A549 (cell line): ENCODE measurements around the gene MEF2C. TPM values are rescaled to one million over a fixed set of nuclear protein-coding genes. Genes with fewer than 3 reads are reported as not detected.

ENCODE experiments used
- ATAC-seq, 2 experiments: fragments of 200-7000 bp in 1 of 2; fragments of >200 bp in 1 of 2; cut with Nextera tagmentation in 1 of 2; cut with Tn5 transposase in 1 of 2; 3 replicates each; pipeline versions ENCODE4 v1.8.0 to v1.9.1; 2018 to 2020; ENCODE audit warnings: mild to moderate bottlenecking in 1 of 2, moderate library complexity in 1 of 2
- CTCF ChIA-PET: fragments of 300-600 bp; sonication (Branson Sonifier 250); formaldehyde crosslinking; extraction: SDS; loops from one replicate; lab custom pipeline; 2021; ENCODE audit warnings: antibody characterized with exemption, inconsistent platforms; lab: Yijun Ruan, JAX
- POLR2A ChIA-PET: fragments of 350-600 bp; formaldehyde crosslinking; extraction: SDS; loops from one replicate; lab custom pipeline; 2021; ENCODE audit warnings: antibody characterized with exemption, inconsistent platforms; lab: Yijun Ruan, JAX
- DNase-seq, 2 experiments: peaks; one replicate each; pipeline versions ENCODE4 v3.0.0 to v3.0.0-alpha.2; 2011 to 2016; ENCODE audit warnings: low read depth in 1 of 2, low spot score in 1 of 2
- FAIRE-seq: peaks from 2 replicates; lab custom pipeline; 2011; peaks lifted over from hg19 to GRCh38; lab: Jason Lieb, UNC
- H3K27ac ChIP-seq, 2 experiments: fragments of >200 bp; sonication (Bioruptor Twin); formaldehyde crosslinking; 3 replicates each; pipeline ENCODE4 v1.5.1; 2016 to 2017
- H3K4me1 ChIP-seq: fragments of >200 bp; sonication (Bioruptor Twin); formaldehyde crosslinking; 3 replicates; pipeline ENCODE4 v1.6.1; 2016
- H3K4me2 ChIP-seq: fragments of >200 bp; sonication (Bioruptor Twin); formaldehyde crosslinking; 3 replicates; pipeline ENCODE4 v1.6.1; 2016
- H3K4me3 ChIP-seq: fragments of >200 bp; sonication (Bioruptor Twin); formaldehyde crosslinking; 3 replicates; pipeline ENCODE4 v1.5.1; 2016
- H3K9me3 ChIP-seq: fragments of >200 bp; sonication (Bioruptor Twin); formaldehyde crosslinking; 3 replicates; pipeline ENCODE4 v1.6.1; 2016
- ATOH8 ChIP-seq: fragments of 250-450 bp; sonication (Bioruptor Pico); IDR thresholded peaks from 2 replicates; pipeline ENCODE4 v1.5.0; 2020; ENCODE audit warnings: low read depth, mild to moderate bottlenecking, moderate library complexity
- BHLHE40 ChIP-seq: IDR thresholded peaks from 2 replicates; pipeline ENCODE4 v1.6.1; 2012; ENCODE audit warnings: low read depth, low read length, inconsistent platforms
- CBX8 ChIP-seq: fragments of 200-600 bp; sonication (generic); IDR thresholded peaks from 2 replicates; pipeline ENCODE4 v1.6.1; 2016
- CEBPB ChIP-seq, 2 experiments: fragments of >200 bp in 1 of 2; sonication (Bioruptor Twin) in 1 of 2; formaldehyde crosslinking in 1 of 2; IDR thresholded peaks; 2 replicates each; pipeline ENCODE4 v1.6.1; 2012 to 2016
- CTCF ChIP-seq: fragments of >200 bp; sonication (Bioruptor Twin); formaldehyde crosslinking; IDR thresholded peaks from 3 replicates; pipeline ENCODE4 v1.5.1; 2016
- EP300 ChIP-seq, 2 experiments: fragments of >200 bp; sonication (Bioruptor Twin); formaldehyde crosslinking; IDR thresholded peaks; 2 replicates in 1 of 2; 3 replicates in 1 of 2; pipeline ENCODE4 v1.6.1; 2016 to 2017
- ESRRA ChIP-seq: fragments of 150-350 bp; IDR thresholded peaks from 2 replicates; pipeline ENCODE4 v1.6.1; 2014; ENCODE audit warnings: mild to moderate bottlenecking, low read length, borderline replicate concordance
- FOSB ChIP-seq: fragments of 250-450 bp; sonication (Bioruptor Pico); IDR thresholded peaks from 2 replicates; pipeline ENCODE4 v1.5.0; 2020; ENCODE audit warnings: mild to moderate bottlenecking, moderate library complexity
- FOSL2 ChIP-seq, 2 experiments: fragments of 450-650 bp in 1 of 2; fragments of >200 bp in 1 of 2; sonication (Bioruptor Twin) in 1 of 2; formaldehyde crosslinking; IDR thresholded peaks; 2 replicates each; pipeline versions ENCODE4 v1.5.0 to v1.6.1; 2016 to 2020; ENCODE audit warnings: mild to moderate bottlenecking in 1 of 2, moderate library complexity in 1 of 2
- HDAC2 ChIP-seq: fragments of 200-600 bp; sonication (generic); IDR thresholded peaks from 2 replicates; pipeline ENCODE4 v1.6.1; 2016
- HMGXB4 ChIP-seq: fragments of 250-450 bp; sonication (Bioruptor Pico); IDR thresholded peaks from 2 replicates; pipeline ENCODE4 v1.5.0; 2021; ENCODE audit warnings: mild to moderate bottlenecking, moderate library complexity, borderline replicate concordance
- HOXB5 ChIP-seq: fragments of 250-450 bp; sonication (Bioruptor Pico); IDR thresholded peaks from 2 replicates; pipeline ENCODE4 v1.5.0; 2020; ENCODE audit warnings: mild to moderate bottlenecking, moderate library complexity
- JUNB ChIP-seq: fragments of >200 bp; sonication (Bioruptor Twin); formaldehyde crosslinking; IDR thresholded peaks from 2 replicates; pipeline ENCODE4 v1.6.1; 2016
- KDM5A ChIP-seq: fragments of 200-600 bp; sonication (generic); IDR thresholded peaks from 2 replicates; pipeline ENCODE4 v1.6.1; 2016; ENCODE audit warnings: antibody characterized with exemption, mild to moderate bottlenecking
- MAFK ChIP-seq: fragments of 450-650 bp; IDR thresholded peaks from 2 replicates; pipeline ENCODE4 v1.6.1; 2014; ENCODE audit not compliant: partially characterized antibody
- MAX ChIP-seq: IDR thresholded peaks from 2 replicates; pipeline ENCODE4 v1.6.1; 2012
- PBX3 ChIP-seq: IDR thresholded peaks from 2 replicates; pipeline ENCODE4 v1.6.1; 2012
- POLR2A ChIP-seq: IDR thresholded peaks from 2 replicates; pipeline ENCODE4 v1.6.1; 2012; ENCODE audit warnings: mild to moderate bottlenecking, low read length
- RARB ChIP-seq: fragments of 250-450 bp; sonication (Bioruptor Pico); IDR thresholded peaks from 2 replicates; pipeline ENCODE4 v1.8.0; 2021; ENCODE audit warnings: mild to moderate bottlenecking, moderate library complexity
- RCOR1 ChIP-seq: fragments of 150-350 bp; IDR thresholded peaks from 2 replicates; pipeline ENCODE4 v1.6.1; 2014; ENCODE audit warnings: antibody characterized with exemption, low read length, low read depth
- ZC3H11A ChIP-seq: fragments of 450-650 bp; IDR thresholded peaks from 2 replicates; pipeline ENCODE4 v1.6.1; 2014; ENCODE audit warnings: antibody characterized with exemption, mild to moderate bottlenecking
- ZNF302 ChIP-seq: fragments of 250-450 bp; sonication (Bioruptor Pico); IDR thresholded peaks from 2 replicates; pipeline ENCODE4 v1.9.0; 2021; ENCODE audit warnings: inconsistent platforms, mild to moderate bottlenecking, moderate library complexity
- WGBS: methylation state at CpG from one replicate; pipeline ENCODE4 v1.1.6; 2017; ENCODE audit errors: missing lambda C conversion rate; 5-methylcytosine and 5-hydroxymethylcytosine counted together
- polyA plus RNA-seq, 4 experiments: library from polyadenylated mRNA; depleted of rRNA in 3 of 4; stranded (reverse); fragments of >200 nt; fragmentation: RNase III in 1 of 4; extraction: RNeasy Plus Mini Kit Qiagen cat#74134 plus additional on column Dnase treatment in 1 of 4; gene quantifications; 2 replicates in 3 of 4; 3 replicates in 1 of 4; pipeline ENCODE4 v1.2.3, GENCODE V29; 2011 to 2017

MEF2C gene
- polyA plus RNA-seq, 2 of the 4 experiments (the other 2 are of a cell fraction): 0.03 to 0.06 TPM

- Histone ChIP-seq H3K4me3 (no peak overlapping the region), H3K27ac (no peak overlapping the region), H3K4me2 (no peak overlapping the region), H3K9me3 (no peaks in the 10 kb centered on the region), H3K4me1 (no peaks in the 10 kb centered on the region)
- WGBS: 48% methylated on average over 1 of the region's 1 CpG
- ChIA-PET CTCF (no interaction called here), POLR2A (no interaction called here)
- ATAC-seq: no peak
- no peak for DNase-seq
- no peak for FAIRE-seq
- no peak for TF ChIP-seq ZC3H11A
- TF ChIP-seq MAFK: no peak
- TF ChIP-seq EP300 (IDR thresholded peaks at IDR 0.05): no peak
- no peak for TF ChIP-seq PBX3
- TF ChIP-seq HMGXB4 (CRISPR knock-in tag): no peak
- TF ChIP-seq ATOH8: no peak
- TF ChIP-seq RARB (CRISPR knock-in tag): no peak
- TF ChIP-seq FOSL2 (IDR thresholded peaks at IDR 0.05): no peak
- no peak for TF ChIP-seq FOSL2 (CRISPR knock-in tag; IDR thresholded peaks at IDR 0.05)
- TF ChIP-seq JUNB: no peak
- no peak for TF ChIP-seq BHLHE40
- TF ChIP-seq CEBPB (IDR thresholded peaks at IDR 0.05): no peak
Observed at GRCh38 chr5:88831816-88832215, 51.2 kb downstream of the MEF2C start.

- DNase-seq (no peak), FAIRE-seq (no peak), ATAC-seq (no peak)
- Histone ChIP-seq H3K4me2 (no peak overlapping the region), H3K4me1 (no peaks in the 10 kb centered on the region), H3K27ac (no peak overlapping the region), H3K4me3 (no peak overlapping the region), H3K9me3 (no peaks in the 10 kb centered on the region)
- ChIA-PET CTCF (no interaction called here), POLR2A (no interaction called here)
- TF ChIP-seq ZNF302 (CRISPR knock-in tag) (no peak), POLR2A (no peak), CBX8 (no peak), HMGXB4 (CRISPR knock-in tag) (no peak), HOXB5 (CRISPR knock-in tag) (no peak), RARB (CRISPR knock-in tag) (no peak), MAX (no peak), ATOH8 (no peak), BHLHE40 (no peak), RCOR1 (no peak), KDM5A (no peak), ESRRA (no peak), HDAC2 (no peak), CEBPB (IDR thresholded peaks at IDR 0.05) (no peak), CTCF (no peak), FOSB (CRISPR knock-in tag) (no peak)
Observed at GRCh38 chr5:88830567-88830966, 52.4 kb downstream of the MEF2C start.
